Stimulated activated CD8-positive, alpha-beta memory T cell treated with anti-CD3 and anti-CD28 coated beads, Interleukin-2, amount 100 ng/mL, for 48 hours (primary cell): ENCODE data around the gene JPH2.
"Not testable (repeated sequence)": the region's sequence is repeated elsewhere in the genome, so short reads cannot be mapped to it uniquely, and the experiment has no call there.

ENCODE experiments used
- DNase-seq, 2 donors: peaks; one replicate each; pipeline ENCODE4 v3.0.0-alpha.2; 2020; ENCODE audit warnings: low read depth in 2 of 2

JPH2 gene

DNA sequence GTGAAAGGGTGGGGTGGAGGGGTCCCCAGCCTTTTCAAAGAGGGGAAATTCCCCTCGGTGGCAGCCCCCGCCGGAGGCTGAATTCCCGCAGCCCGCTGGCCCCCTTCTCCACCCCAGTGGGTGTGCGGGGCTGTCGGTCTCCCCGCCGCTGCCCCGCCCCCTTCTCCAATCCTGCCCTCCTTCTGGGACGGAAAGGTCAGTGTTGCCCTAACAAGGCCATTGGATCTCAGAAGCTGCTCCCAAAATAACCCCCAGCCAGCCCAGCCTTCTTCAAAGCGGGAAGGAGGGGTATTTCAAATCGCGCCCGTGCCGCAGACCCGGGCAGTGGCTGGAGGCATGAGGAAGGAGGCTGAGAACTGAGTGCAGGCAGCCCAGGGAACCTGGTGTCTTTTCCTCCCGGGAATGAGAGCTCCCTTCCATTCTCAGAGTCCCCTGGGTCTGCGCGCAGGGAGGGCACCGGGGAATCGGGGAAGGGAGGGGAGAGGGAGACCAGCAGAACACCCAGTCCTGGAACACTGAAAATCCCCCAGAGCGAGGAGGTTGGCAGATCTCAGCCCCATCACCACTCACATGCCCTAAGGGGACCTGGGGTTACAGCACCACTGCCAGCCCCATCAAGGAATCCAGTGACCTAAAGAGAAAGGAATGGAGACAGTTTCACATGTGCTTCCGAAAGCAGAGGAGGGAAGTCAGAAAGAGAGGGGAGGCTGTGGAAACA lies at the start of gene JPH2:
JPH2 (minus strand) TSS at position 135 of the 718 bp plus-strand sequence. CDS start 483 bp downstream, outside the sequence.
- DNase-seq: no peak

DNA sequence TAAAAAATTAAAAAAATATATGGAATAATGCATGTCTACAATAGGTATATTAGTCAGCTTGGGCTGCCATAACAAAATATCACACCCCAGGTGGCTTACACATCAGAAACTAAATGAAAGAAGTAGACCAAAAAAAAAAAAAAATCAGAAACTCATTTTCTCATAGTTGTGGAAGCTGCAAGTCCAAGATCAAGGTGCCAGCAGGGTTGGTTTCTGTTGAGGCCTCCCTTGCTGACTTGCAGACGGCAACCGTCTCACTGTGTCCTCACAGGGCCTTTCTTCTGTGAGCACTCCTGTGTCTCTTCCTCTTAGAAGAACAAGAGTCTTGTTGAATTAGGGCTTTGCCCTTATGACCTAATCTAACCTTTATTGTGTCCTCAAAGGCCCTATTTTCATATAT lies 48.7 kb upstream of the JPH2 start:
- no peak for DNase-seq

GRCh38 chr20:44234566-44235317 lies 47.8 kb upstream of the JPH2 start:
- no peak for DNase-seq

DNA sequence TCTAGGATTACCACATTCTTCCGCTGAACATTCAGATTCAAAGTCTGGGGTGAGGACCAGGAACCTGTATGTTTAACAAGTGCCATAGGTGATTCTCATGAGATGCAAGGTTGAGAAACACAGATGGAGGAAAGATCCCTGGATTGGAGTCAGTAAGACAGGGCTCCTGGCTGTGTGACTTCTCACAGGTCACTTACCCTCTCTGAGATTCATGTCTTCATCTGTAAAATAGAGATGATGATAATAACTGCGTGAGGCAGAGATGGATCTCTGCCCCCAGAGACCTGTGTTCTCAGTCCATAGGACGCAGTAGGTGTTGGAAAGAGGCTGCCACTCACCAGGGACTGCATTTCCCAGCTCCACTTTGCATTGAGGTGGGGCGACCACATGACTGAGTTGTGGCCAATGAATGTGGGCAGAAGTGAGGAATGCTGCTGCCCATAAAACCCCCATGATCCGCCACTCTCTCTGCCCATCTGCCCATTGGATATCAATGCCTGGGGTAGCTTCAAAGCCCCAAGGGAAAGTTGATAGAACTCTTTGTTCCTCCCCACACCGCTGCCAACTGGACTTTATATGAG lies 46.5 kb upstream of the JPH2 start:
- DNase-seq: no peak

GRCh38 chr20:44232469-44232856 lies 45.5 kb upstream of the JPH2 start:
- DNase-seq: not testable (repeated sequence)

DNA sequence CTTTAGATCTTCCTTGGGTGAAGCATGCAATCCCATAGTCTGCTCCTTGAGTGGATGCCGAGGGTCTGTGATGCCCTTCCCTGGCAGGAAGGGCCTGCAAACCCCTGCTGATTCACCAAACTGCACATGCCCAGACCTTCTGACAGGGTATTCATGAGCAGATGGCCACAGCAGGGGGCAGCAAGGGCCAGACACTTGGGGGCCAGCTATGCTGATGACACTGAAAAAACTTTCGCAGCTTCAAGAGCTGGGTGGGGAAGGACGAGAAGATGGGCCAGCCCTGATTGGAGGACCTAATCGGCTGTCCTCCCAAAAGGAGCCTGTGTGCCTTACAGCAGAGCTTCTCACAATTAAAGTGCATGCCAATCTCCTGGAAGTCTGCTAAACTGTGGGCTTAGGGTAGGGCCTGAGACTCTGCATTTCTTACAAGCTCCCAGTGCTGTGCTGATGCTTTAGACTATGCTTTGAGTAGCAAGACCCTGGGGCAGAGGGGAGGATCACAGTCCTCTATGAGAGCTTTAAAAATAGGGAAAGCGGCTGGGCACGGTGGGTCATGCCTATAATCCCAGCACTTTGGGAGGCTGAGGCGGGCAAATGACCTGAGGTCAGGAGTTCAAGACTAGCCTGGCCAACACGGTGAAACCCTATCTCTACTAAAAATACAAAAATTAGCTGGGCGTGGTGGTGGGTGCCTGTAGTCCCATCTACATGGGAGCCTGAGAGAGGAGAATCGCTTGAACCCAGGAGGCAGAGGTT lies 44.9 kb upstream of the JPH2 start:
- no peak for DNase-seq

DNA sequence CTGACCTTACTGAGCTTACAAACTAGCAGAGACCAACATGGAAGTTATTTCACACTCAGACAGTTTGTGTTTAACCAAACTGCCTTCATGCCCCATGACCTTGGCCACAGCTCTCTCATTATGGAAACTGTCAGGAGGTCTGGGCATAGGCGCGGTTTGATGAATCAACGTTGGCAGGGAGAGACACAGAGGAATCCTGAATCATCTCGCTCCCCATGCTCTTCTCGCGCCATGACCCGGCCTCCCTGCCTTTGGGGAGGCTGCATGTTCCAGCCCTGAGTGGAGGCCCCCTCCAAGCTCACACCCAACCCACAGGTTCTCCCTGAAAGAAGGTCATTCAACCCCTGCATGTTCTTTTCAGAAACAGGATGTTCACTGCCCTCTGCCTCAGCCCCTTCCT lies 44.2 kb upstream of the JPH2 start:
- DNase-seq: no peak

DNA sequence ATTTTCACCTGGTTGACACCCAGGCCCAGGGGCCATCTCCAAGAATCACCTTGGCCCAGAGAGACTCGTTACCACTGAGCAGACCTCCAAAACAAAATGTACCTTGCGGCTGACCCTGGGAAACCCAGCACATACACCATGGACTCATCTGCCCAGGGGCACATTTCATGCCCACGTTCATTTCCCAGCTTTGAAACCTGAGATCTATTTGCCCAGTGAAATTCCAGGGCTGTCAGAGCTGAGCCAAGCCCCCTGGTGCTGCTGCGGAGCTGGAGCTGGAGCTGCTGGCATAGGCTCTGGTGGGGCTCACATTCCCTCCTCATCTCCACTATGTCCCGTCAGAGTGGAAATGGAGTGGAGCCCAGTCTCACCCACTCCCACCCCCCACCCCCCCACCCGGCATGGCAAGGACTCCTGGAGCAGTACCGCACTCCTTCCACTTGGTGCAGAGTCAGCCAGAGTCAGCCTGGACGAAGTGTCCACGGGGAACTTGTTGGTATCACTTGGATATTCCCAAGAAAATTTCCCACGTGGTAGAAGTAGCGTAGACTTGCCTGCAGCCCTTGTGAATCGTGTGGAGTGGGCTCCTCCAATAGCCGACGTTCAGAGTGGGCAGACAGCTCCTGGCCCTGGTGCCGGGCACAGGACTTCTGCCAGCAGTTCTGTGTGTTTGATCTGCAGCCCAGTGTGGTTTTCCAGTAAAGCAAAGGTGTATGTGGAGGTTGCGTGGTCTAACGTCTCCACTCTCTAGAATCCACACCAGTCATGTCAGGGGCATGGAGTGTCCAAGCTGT lies 41.7 kb upstream of the JPH2 start:
- no peak for DNase-seq

- no peak for DNase-seq
Measured at GRCh38 chr20:44224637-44225036, 37.6 kb upstream of the JPH2 start.

DNA sequence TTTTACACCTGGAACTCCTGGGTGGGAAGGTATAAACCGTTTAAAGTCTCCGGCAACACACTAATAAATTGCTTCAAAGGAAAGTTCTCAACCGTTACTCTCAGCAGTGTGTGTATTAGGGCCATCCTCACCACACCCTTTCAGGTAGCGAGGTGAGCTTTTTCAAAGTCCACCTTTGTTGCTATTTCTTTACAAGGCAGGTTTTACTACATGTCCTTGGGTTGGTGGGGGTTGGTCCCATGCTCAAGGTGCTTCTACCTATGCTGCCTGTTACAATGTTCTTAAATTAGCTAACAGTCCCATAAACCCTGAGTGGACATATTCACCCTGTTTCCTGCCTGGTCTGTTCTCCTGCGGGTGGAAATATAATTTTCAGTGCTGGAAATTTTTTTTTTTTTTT lies 36.7 kb upstream of the JPH2 start:
- no peak for DNase-seq

DNA sequence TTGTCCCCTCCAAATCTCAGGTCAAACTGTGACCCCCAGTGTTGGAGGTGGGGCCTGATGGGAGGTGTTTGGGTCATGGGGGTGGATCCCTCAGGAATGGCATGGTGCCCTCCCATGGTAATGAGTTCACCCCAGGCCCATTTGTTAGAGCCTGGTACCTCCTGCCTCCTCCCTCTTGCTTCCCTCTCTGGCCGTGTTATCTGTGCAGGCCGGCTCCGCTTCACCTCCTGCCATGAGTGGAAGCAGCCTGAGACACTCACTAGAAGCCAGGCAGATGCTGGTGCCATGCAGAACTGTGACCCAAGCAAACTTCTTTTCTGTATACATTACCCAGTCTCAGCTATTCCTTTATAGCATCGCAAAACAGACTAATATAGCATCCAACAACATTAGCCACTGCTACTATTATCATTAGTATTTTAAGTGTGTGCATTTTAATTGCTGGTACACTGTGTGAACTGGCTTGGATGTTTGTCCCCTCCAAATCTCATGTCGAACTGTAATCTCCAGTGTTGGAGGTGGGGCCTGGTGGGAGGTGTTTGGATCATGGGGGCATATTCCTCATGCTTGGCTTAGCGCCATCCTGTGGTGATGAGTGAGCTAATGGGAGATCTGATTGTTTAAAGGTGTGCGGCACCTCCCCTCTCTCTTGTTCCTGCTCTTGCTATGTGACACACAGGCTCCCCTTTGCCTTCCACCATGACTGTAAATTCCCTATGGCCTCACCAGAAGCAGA lies 35.8 kb upstream of the JPH2 start:
- no peak for DNase-seq

GRCh38 chr20:44222027-44222426 lies 35.0 kb upstream of the JPH2 start:
- no peak for DNase-seq

DNA sequence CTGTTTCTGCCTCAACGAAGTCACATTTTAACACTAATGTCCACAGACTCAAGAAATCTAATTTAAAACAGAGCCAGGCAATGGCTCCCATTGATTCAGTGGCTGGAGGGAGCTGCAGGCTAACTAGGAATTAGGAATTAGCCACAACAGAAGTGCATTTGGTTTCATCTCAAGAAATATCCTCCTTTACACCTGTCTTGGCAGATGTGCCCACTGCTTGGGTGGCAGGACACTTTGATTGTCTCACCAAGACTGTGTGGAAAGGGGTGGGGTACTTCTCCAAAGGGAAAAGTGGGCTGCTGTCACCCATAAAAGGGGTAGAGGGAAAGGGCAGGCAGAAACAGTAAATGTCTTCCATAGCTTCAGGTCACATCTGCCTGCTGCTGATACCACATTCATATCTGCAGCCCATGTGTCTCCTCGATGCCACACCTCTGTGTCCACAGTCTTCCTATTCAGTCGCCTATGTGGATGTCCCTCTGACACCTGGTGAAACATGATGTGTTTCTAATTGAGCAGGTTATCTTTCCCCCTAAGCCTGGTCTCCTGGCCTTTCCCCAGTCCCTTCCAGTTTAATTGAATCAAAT lies 34.5 kb upstream of the JPH2 start:
- no peak for DNase-seq

DNA sequence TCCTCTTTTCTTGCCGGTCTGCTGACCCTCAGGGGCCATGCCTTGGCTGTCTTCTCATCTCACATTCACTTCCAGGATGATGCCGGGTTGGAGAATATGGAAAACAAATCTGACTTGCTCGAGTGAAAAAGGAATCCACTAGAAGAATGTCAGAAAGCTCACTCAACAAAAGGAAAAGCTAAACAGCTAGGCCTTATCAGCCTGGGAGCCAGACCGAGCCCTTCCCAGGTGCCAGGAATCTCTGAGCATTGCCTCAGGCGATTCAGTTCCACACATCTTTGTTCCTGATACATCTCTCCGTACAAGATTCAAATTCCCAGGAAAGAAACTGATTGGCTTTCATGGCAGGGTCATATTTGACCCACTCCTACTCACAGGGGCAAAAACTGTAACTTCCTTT lies 32.8 kb upstream of the JPH2 start:
- DNase-seq: no peak

DNA sequence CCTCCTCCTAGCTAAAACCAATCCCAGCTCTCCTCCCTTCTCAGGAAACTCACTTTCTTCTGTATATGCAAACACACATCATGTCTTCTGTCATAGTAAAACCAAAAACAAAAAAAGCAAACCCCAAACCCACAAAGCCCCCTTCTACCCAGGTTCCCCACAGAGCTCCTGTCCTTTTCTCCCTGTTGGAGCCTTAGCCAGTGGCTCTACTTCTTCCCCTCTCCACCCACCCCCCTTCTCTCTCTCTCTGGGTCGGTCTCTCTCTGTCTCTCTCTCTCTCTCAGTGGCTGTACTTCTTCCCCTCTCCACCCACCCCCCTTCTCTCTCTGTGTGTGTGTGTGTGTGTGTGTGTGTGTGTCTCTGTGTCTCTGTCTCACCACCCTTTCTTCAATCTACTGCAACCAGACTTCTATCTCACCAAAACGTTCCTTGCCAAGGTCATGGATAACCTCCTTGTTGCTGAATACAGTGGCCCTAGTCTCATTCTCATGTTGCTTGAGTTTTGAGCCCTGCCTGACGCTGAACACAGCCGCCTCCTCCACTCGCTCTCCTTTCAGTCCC lies 32.3 kb upstream of the JPH2 start:
- DNase-seq: no peak

DNA sequence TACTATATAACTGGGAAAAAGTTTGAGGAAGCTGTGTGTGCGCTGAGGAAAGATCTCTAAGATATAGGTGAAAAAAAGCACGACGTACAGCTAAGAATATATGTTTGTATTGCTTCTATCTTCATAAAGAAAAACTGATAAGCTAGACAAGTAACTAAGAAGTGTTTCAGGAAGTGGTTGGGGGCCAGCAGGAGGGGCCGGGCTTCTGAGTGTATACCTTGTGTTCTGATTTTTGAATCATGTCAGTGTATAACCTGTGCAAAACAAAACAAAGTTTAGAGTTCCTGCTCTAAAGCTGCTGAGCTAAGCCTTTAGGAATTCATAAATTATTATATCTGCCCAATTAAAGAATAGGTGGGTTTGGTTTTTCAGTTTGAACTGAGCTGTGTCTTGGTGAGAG lies 31.5 kb upstream of the JPH2 start:
- peak in 1 of 2 donors; percentile 23 for DNase-seq

- peak; percentile 38 to 40 for DNase-seq
Measured at GRCh38 chr20:44217342-44218092, 30.5 kb upstream of the JPH2 start.

GRCh38 chr20:44215125-44215524 lies 28.1 kb upstream of the JPH2 start:
- DNase-seq: peak; percentile 49 to 62

DNA sequence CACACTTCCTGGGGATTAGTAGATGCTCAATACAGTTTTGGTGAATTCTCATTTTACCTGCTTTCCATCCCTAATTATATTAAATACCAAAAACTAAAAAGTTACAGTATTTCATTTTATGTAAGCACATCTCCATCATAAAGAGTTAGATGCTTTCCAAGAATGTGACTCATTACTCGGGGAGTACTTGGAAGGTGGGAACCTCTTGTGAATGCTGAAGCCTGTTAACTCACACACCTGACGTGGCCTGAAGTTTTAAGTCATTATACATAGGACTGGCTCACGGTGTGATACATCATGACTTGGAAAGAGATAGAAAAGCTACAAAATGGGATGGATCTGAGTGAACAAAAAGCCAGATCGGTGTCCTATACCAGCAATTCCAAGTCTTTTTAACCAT lies 25.8 kb upstream of the JPH2 start:
- DNase-seq: no peak
